ENCODE data around the gene VIM.

DNA sequence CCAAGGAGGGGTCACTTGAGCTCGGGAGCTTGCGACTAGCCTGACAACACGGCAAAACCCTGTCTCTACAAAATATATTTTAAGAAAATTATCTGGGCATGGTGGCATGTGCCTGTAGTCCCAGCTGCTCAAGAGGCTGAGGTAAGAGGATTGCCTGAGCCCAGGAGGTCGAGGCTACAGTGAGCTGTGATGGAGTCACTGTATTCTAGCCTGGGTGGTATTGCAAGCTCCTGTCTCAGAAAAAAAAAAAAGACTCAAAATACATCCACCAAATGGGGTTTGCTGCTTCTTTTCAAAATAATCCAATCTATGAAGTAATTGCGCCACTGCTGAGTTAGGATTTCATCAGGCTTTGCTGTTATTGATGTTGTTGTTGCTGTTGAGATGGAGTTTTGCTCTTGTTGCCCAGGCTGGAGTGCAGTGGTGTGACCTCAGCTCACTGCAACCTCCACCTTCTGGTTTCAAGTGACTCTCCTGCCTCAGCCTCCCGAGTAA is 11.1 kb upstream of the VIM start:
- TF ChIP-seq, protein P1, sequence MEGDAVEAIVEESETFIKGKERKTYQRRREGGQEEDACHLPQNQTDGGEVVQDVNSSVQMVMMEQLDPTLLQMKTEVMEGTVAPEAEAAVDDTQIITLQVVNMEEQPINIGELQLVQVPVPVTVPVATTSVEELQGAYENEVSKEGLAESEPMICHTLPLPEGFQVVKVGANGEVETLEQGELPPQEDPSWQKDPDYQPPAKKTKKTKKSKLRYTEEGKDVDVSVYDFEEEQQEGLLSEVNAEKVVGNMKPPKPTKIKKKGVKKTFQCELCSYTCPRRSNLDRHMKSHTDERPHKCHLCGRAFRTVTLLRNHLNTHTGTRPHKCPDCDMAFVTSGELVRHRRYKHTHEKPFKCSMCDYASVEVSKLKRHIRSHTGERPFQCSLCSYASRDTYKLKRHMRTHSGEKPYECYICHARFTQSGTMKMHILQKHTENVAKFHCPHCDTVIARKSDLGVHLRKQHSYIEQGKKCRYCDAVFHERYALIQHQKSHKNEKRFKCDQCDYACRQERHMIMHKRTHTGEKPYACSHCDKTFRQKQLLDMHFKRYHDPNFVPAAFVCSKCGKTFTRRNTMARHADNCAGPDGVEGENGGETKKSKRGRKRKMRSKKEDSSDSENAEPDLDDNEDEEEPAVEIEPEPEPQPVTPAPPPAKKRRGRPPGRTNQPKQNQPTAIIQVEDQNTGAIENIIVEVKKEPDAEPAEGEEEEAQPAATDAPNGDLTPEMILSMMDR (IDR thresholded peaks at IDR 0.05): no peak
- TF ChIP-seq POLR2A (IDR thresholded peaks at IDR 0.05): no peak

All from adrenal gland (tissue), 5 donors.